Stimulated activated memory B cell treated with anti-CD40 and anti-IgM and Interleukin-4, amounts not matched to agents 10 μg/mL and 1 μg/mL and 100 μg/mL, for 72 hours (primary cell): ENCODE measurements around the gene SGCG.
A peak's percentile ranks its signal among the peaks of the same experiment; 100 is the strongest.
"Not testable (repeated sequence)": the region's sequence is repeated elsewhere in the genome, so short reads cannot be mapped to it uniquely, and the experiment has no call there.

Experiments
- ATAC-seq: fragments of 150-1000 bp; cut with Tn5 transposase; 2 replicates; pipeline ENCODE4 v1.10.0; 2021
- H3K27ac Mint-ChIP-seq: one replicate; pipeline ENCODE4 v1.8.0; 2022; ENCODE audit warnings: mild to moderate bottlenecking, mixed read lengths
- H3K27me3 Mint-ChIP-seq: one replicate; pipeline ENCODE4 v1.8.0; 2022; ENCODE audit warnings: mixed read lengths
- H3K36me3 Mint-ChIP-seq: one replicate; pipeline ENCODE4 v1.8.0; 2022; ENCODE audit warnings: mixed read lengths
- H3K4me1 Mint-ChIP-seq: one replicate; pipeline ENCODE4 v1.8.0; 2022; ENCODE audit warnings: mixed read lengths
- H3K4me3 Mint-ChIP-seq: one replicate; pipeline ENCODE4 v1.8.0; 2022; ENCODE audit warnings: mild to moderate bottlenecking, moderate library complexity, mixed read lengths
- H3K9me3 Mint-ChIP-seq: one replicate; pipeline ENCODE4 v1.8.0; 2022; ENCODE audit warnings: mixed read lengths

Gene SGCG, protein sequence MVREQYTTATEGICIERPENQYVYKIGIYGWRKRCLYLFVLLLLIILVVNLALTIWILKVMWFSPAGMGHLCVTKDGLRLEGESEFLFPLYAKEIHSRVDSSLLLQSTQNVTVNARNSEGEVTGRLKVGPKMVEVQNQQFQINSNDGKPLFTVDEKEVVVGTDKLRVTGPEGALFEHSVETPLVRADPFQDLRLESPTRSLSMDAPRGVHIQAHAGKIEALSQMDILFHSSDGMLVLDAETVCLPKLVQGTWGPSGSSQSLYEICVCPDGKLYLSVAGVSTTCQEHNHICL

DNA sequence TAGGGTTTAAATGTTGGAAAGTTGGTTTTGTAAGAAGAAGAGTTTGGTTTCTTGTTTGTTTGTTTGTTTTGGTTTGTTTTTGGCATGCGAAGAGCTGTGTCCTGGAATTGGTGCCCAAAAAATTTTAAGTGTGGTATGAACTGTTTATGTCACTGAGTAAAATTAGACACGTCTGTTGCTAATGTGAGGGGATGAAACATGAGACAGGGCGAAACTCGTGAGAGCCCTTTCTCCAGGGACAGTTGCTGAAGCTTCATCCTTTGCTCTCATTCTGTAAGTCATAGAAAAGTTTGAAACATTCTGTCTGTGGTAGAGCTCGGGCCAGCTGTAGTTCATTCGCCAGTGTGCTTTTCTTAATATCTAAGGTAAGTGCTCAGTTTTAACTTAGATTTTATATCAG lies at the start of gene SGCG:
Gene SGCG (plus strand): TSS at position 269 of the 400 bp plus-strand sequence. CDS start 22,716 bp downstream, outside the sequence.
- Mint-ChIP-seq H3K27ac (no peak within 1 kb of the TSS), H3K27me3 (no peaks in the 10 kb centered on the region), H3K9me3 (peaks cover 7% of the 10 kb centered on the region), H3K4me1 (no peaks in the 10 kb centered on the region), H3K4me3 (no peak within 1 kb of the TSS), H3K36me3 (no peaks in the 10 kb centered on the region)
- no peak for ATAC-seq

- no peaks in the 10 kb centered on the region for H3K36me3 Mint-ChIP-seq
- no peaks in the 10 kb centered on the region for H3K9me3 Mint-ChIP-seq
- H3K27ac Mint-ChIP-seq: no peak overlapping the region
- H3K4me1 Mint-ChIP-seq: no peaks in the 10 kb centered on the region
- peaks cover 9% of the 10 kb centered on the region for H3K27me3 Mint-ChIP-seq
- ATAC-seq: peak; percentile 50
- H3K4me3 Mint-ChIP-seq: no peak overlapping the region
Measured at GRCh38 chr13:23134542-23134941, 46.2 kb upstream of the SGCG start.

- no peaks in the 10 kb centered on the region for H3K9me3 Mint-ChIP-seq
- no peak overlapping the region for H3K4me3 Mint-ChIP-seq
- no peaks in the 10 kb centered on the region for H3K36me3 Mint-ChIP-seq
- no peak overlapping the region for H3K27ac Mint-ChIP-seq
- peaks cover 14% of the 10 kb centered on the region for H3K27me3 Mint-ChIP-seq
- no peak for ATAC-seq
- H3K4me1 Mint-ChIP-seq: no peaks in the 10 kb centered on the region
Measured at GRCh38 chr13:23140492-23140891, 40.3 kb upstream of the SGCG start.

DNA sequence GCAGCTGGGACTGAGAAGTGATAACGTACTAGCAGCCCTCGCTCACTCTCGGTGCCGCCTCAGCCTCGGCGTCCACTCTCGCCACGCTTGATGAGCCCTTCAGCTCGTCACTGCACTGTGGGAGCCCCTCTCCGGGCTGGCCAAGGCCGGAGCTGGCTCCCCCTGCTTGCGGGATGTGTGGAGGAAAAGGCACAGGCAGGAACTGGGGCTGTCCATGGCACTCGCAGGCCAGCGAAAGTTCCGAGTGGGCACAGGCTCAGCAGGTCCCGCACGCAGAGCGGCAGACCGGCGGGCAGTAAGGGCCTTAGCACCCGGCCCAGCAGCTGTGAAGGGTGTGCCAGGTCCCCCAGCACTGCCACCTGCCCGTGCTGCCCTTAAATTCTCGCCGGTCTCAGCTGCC lies 38.8 kb upstream of the SGCG start:
- no peaks in the 10 kb centered on the region for H3K9me3 Mint-ChIP-seq
- ATAC-seq: peak; percentile 20
- no peaks in the 10 kb centered on the region for H3K4me1 Mint-ChIP-seq
- H3K27ac Mint-ChIP-seq: no peak overlapping the region
- no peaks in the 10 kb centered on the region for H3K36me3 Mint-ChIP-seq
- peaks cover 12% of the 10 kb centered on the region for H3K27me3 Mint-ChIP-seq
- no peak overlapping the region for H3K4me3 Mint-ChIP-seq

DNA sequence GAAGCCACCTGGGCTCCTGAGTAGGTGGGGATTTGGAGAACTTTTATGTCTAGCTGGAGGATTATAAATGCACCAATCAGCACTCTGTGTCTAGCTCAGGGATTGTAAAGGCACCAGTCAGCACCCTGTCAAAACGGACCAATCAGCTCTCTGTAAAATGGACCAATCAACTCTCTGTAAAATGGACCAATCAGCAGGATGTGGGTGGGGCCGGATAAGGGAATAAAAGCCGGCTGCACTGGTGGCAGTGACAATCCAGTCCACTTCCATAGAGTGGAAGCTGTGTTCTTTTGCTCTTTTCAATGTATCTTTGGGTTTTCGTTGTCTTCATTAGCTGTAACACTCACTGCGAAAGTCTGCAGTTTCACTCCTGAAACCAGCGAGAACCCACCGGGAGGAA lies 38.2 kb upstream of the SGCG start:
- H3K4me1 Mint-ChIP-seq, H3K36me3 Mint-ChIP-seq, ATAC-seq, H3K9me3 Mint-ChIP-seq, H3K27ac Mint-ChIP-seq, H3K4me3 Mint-ChIP-seq: not testable (repeated sequence)
- peaks cover 12% of the 10 kb centered on the region for H3K27me3 Mint-ChIP-seq

- Mint-ChIP-seq H3K4me3 (no peak overlapping the region), H3K36me3 (no peaks in the 10 kb centered on the region), H3K4me1 (no peaks in the 10 kb centered on the region), H3K9me3 (no peaks in the 10 kb centered on the region), H3K27me3 (peaks cover 12% of the 10 kb centered on the region), H3K27ac (no peak overlapping the region)
- no peak for ATAC-seq
Measured at GRCh38 chr13:23144431-23144830, 36.3 kb upstream of the SGCG start.

GRCh38 chr13:23146006-23146405 lies 34.8 kb upstream of the SGCG start:
- no peak overlapping the region for H3K27ac Mint-ChIP-seq

GRCh38 chr13:23146811-23147625 lies 33.8 kb upstream of the SGCG start:
- Mint-ChIP-seq H3K4me3 (no peak overlapping the region), H3K36me3 (no peaks in the 10 kb centered on the region), H3K9me3 (no peaks in the 10 kb centered on the region), H3K27me3 (peaks cover 12% of the 10 kb centered on the region), H3K4me1 (no peaks in the 10 kb centered on the region), H3K27ac (no peak overlapping the region)
- ATAC-seq: no peak

More at GRCh38 chr13:23146006-23146405, 34.8 kb upstream of the SGCG start:
- Mint-ChIP-seq H3K4me3 (no peak overlapping the region), H3K36me3 (no peaks in the 10 kb centered on the region), H3K9me3 (no peaks in the 10 kb centered on the region), H3K27me3 (peaks cover 12% of the 10 kb centered on the region), H3K4me1 (no peaks in the 10 kb centered on the region)
- no peak for ATAC-seq

GRCh38 chr13:23147827-23148226 lies 33.0 kb upstream of the SGCG start:
- H3K4me1 Mint-ChIP-seq: no peaks in the 10 kb centered on the region
- no peak overlapping the region for H3K4me3 Mint-ChIP-seq
- peaks cover under 1% of the 10 kb centered on the region for H3K9me3 Mint-ChIP-seq
- no peak overlapping the region for H3K27ac Mint-ChIP-seq
- no peaks in the 10 kb centered on the region for H3K36me3 Mint-ChIP-seq
- peaks cover 12% of the 10 kb centered on the region for H3K27me3 Mint-ChIP-seq
- no peak for ATAC-seq

DNA sequence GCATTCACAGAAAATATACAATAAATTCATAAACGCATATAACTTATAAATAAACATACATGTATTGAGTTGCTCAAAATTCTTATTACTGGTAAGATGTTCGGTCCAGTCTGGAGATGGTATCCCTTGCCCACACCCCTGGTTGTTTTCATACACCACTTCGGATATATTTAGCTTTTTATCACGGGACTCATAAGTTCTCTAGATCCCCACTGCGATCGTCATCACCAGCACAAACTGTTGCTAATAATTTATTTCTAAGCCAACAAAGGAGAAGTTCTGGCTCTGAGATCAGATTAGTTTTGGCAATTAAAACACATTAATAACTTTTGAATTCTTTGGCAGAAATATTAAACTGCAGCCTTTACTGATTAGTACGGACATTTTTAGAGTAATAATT lies 23.0 kb upstream of the SGCG start:
- no peaks in the 10 kb centered on the region for H3K36me3 Mint-ChIP-seq
- H3K4me3 Mint-ChIP-seq: no peak overlapping the region
- no peak for ATAC-seq
- peaks cover 6% of the 10 kb centered on the region for H3K4me1 Mint-ChIP-seq
- peaks cover 3% of the 10 kb centered on the region for H3K9me3 Mint-ChIP-seq
- peaks cover 39% of the 10 kb centered on the region for H3K27me3 Mint-ChIP-seq
- H3K27ac Mint-ChIP-seq: no peak overlapping the region

DNA sequence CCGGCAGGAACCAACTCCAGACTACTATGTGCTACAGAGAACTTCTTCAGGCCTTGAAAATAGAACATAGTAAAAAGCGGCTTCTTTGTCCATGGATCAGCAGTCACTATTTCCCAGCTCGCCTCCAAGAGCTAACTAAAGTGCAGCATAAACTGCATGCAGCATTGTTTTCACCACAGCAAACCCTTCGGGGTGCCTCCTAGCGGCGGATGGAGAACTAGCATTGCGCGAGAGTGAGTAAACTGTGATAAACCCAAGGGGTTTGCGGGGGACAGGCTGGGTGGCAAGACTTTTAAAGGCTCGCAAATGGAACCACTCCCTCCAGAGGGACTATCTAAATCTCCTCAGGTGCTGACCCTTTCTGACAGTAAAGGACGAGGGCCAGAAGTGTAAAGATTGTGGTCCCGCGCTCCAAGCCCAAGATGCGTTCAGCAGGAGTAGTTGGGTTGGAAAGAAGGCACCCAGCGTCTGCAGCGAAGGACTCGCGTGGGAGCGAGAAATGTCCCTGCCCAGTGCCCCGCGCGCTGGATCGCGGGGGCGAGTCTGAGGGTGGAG lies 21.5 kb upstream of the SGCG start:
- H3K27ac Mint-ChIP-seq: no peak overlapping the region
- no peaks in the 10 kb centered on the region for H3K9me3 Mint-ChIP-seq
- no peaks in the 10 kb centered on the region for H3K36me3 Mint-ChIP-seq
- peaks cover 33% of the 10 kb centered on the region for H3K27me3 Mint-ChIP-seq
- peaks cover 6% of the 10 kb centered on the region for H3K4me1 Mint-ChIP-seq
- no peak overlapping the region for H3K4me3 Mint-ChIP-seq
- ATAC-seq: no peak

GRCh38 chr13:23159760-23160637 lies 20.8 kb upstream of the SGCG start:
- Mint-ChIP-seq H3K27ac (no peak overlapping the region), H3K36me3 (no peaks in the 10 kb centered on the region), H3K4me3 (no peak overlapping the region), H3K4me1 (peaks cover 6% of the 10 kb centered on the region), H3K9me3 (no peaks in the 10 kb centered on the region), H3K27me3 (peaks cover 27% of the 10 kb centered on the region)
- no peak for ATAC-seq

- no peaks in the 10 kb centered on the region for H3K9me3 Mint-ChIP-seq
- peaks cover 6% of the 10 kb centered on the region for H3K4me1 Mint-ChIP-seq
- H3K27ac Mint-ChIP-seq: no peak overlapping the region
- no peaks in the 10 kb centered on the region for H3K36me3 Mint-ChIP-seq
- H3K27me3 Mint-ChIP-seq: peaks cover 27% of the 10 kb centered on the region
- H3K4me3 Mint-ChIP-seq: no peak overlapping the region
- ATAC-seq: no peak
Measured at GRCh38 chr13:23160638-23161480, 19.9 kb upstream of the SGCG start.

DNA sequence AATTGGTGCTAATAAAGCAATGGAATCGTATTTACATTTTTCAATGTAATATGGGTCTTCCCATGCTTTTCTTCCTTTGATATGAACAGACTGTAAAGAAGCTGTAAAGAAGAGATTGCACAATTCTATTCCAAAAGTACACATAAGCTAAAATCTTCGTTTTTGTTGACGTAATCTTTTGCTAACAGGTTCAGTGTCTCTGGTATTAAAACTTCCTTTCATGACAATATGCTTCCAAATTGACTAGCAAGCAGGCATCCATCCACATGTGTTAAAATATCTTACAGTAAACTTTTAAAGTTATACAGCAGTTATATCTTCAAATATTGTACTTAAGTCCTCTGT lies 19.3 kb upstream of the SGCG start:
- Mint-ChIP-seq H3K36me3 (no peaks in the 10 kb centered on the region), H3K4me1 (peaks cover 6% of the 10 kb centered on the region), H3K27ac (no peak overlapping the region), H3K9me3 (no peaks in the 10 kb centered on the region), H3K27me3 (peaks cover 27% of the 10 kb centered on the region), H3K4me3 (no peak overlapping the region)
- no peak for ATAC-seq
